GM18867 (cell line): ENCODE data around the gene IARS2.
A peak's percentile ranks its signal among the peaks of the same experiment; 100 is the strongest.
"Not testable (repeated sequence)": the region's sequence is repeated elsewhere in the genome, so short reads cannot be mapped to it uniquely, and the experiment has no call there.

ENCODE experiments used
- ATAC-seq: cut with Tn5 transposase; IDR thresholded peaks from one replicate; pipeline ENCODE4 v1.9.1; 2021; ENCODE audit warnings: mild to moderate bottlenecking, moderate library complexity; ENCODE audit not compliant: unreplicated experiment

The IARS2 gene

DNA sequence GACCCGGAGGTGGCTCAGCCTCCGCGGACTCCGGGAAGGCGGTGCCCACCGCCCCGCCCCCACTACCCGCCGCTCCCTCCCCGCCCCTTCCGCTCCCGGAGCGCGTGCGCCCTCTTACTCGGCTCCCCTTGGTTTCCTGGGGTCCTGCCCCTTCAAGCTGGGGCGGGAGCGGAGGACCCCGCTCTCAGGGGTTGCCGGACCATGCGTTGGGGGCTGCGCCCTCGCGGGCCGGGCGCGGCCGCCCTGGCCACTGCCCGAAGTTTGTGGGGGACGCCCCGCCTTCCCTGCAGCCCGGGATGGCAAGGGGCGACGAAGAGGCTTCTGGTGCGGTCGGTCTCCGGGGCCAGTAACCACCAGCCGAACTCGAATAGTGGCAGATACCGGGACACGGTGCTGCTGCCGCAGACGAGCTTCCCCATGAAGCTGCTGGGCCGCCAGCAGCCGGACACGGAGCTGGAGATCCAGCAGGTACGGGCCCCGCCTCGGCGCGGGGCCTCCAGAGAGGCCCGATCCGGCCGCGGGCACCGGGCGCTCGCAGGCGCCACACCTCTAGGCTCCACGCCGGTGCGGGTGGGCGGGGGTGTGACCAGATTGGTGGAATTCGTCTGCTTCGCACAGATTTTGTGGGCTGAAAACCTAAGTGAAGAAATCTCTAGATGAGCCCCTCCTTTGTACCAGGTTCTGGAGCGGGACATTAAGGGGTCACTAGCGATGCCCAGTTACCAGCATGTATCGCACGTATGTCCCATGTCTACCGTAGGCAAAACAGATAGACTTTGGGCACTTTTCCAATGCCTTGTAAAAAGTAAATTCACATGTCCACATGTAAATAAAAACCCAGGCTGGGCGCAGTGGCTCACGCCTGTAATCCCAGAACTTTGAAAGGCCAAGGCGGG lies at the start of gene IARS2:
IARS2 (plus strand) TSS at position 117 of the 896 bp plus-strand sequence; CDS start at position 202, 85 bp downstream.
- peak; percentile 62 for ATAC-seq

DNA sequence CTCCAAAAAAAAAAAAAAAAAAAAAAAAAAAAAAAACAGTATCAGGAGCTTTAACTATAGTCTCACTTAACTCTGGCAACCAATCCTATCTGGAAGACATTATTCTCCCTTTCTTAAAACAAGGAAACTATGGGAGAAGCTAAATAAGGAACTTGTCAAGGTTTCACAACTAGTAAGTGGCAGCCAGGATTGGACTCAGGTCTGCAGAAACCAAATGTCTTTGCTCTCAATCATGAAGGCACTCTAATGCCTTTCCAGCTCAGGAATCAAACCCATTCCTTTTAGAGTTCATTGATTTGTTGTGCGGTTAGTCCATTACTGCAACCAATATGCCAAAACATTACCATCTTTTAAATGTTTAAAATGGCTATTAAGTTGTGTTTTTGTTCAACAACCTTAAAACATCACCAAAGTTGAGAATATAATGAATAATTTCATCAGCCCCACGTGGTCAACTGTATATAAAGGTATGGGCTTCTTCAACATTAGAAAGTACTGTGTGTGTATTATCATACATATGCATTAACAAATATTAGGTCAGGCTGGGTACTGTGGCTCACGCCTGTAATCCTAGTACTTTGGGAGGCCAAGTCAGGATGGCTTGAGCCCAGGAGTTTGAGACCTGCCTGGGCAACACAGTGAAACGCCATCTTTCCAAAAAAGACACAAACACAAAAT lies 49.1 kb upstream of the IARS2 start:
- no peak for ATAC-seq

- ATAC-seq, result no peak
Observed at GRCh38 chr1:220045356-220046051, 48.4 kb upstream of the IARS2 start.

- peak; percentile 98 for ATAC-seq
Observed at GRCh38 chr1:220046052-220046930, 47.6 kb upstream of the IARS2 start, which contains the start of gene EPRS1. EPRS1 (minus strand) TSS chr1:220046505; CDS start chr1:220046388, 117 bp downstream.

DNA sequence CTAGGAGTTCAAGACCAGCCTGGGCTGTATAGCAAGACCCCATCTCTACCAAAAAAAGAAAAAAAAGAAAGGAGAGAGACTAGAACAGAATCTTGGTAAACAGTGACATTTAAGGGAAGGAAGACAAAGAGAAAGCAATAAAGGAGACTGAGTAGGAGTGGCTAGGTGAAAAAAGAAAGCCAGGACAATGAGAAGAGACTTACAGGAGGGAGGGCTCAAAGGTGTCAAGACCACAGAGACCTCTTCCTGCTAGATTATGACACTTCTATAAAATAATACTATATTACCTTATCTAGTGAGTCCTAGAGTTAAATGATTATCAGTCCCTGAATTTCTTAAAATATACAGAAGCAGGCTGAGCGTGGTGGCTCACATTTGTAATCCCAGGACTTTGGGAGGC lies 37.6 kb upstream of the IARS2 start:
- no peak for ATAC-seq

DNA sequence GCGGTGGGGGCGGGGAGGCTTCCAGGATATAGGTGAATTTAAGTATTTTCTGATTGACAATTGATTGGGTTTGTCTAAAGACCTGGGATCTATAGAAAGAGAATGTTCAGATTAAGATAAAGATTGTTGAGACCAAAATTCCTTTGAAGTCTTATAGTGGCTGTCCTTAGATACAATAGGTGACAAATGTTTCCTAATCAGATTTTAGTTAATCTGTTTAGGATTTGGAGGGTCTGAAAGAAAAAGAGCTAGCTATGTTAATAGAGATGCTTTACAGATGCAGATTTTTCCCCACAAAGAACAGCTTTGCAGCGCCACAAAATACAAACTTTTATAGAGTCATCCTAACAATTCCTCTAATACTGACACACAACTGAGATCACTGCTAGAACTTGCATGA lies 33.1 kb upstream of the IARS2 start:
- no peak for ATAC-seq

- ATAC-seq, result no peak
Observed at GRCh38 chr1:220062629-220063028, 31.3 kb upstream of the IARS2 start.

DNA sequence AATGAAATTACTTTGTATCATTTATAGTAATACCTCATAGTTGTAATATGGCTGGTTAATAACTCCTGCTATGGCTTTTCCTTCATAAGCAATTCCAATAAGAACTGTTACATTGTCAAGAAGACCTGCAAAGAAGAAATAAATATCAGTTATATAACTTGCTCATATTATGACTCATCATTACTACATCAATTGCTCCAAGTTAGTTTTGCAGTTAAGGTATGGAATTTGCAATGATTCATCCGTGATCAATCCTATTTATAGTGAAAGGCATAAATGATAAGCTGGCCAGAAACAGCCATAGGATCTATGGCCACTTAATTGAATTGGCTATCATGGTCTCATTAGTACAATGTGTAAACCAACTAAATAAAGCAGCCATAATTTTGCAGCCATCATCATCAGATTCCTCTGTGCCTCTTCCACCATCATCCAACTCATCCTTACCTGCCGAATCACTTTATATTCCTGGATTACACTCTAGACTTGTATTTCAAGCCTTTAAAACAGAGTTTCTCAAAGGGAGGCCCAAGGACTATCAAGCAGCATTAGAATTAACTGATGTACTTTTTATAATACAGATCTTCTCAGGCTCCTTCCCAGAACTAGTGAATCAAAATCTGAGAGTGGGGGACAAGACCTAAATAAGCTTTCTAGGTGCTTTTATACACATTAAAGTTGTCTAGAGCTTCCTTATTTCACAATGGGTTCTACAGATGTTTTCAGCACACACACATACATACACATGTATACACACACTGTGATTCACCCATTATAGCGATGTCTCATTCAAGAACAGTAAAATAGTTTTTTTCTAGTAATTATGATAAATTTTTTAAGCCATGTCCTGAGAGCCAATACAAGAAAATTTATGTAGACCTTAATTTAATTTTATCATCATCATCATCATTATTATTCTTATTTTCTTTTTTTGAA lies 26.4 kb upstream of the IARS2 start:
- ATAC-seq, result no peak

DNA sequence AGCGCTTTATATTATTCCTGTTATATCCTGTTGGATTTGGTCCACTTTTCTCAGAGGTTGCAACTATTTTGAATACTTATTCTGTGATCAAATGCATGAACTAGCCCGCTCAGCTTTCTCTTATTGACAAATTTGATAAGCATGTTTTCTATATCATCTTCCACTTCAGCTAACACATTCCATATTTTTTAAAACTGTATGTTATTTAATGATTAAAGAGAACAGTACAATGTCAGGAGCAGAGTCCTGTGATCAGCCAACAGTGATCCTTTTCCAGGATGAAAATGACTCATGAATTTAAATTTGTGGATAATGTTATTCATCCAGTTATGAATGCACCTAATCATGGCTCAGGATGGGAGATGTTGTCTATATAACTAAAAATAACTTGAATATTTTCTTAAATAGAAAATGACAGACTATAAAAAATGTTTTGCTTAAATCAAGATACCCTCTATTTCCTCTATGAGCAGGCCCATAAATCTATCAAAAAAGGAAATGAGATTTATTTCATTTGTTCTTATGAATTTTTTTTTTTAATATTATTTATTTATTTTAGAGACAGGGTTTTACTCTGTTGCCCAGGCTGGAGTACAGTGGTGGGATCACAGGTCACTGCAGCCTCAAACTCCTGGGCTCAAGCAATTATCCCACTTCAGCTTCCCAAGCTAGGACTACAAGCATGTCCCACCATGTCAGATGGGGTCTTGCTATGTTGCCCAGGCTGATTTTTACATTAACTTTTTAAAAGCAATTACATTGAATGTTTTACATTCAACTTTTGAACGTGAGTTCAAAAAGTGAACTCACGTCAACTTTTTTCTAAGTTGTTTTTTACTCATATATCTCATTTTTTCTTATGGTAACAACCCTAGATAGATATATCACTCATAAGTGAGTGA lies 16.8 kb upstream of the IARS2 start:
- no peak for ATAC-seq

- no peak for ATAC-seq
Observed at GRCh38 chr1:220077887-220078286, 16.0 kb upstream of the IARS2 start.

GRCh38 chr1:220084460-220084859 lies 9.5 kb upstream of the IARS2 start:
- ATAC-seq, result no peak

DNA sequence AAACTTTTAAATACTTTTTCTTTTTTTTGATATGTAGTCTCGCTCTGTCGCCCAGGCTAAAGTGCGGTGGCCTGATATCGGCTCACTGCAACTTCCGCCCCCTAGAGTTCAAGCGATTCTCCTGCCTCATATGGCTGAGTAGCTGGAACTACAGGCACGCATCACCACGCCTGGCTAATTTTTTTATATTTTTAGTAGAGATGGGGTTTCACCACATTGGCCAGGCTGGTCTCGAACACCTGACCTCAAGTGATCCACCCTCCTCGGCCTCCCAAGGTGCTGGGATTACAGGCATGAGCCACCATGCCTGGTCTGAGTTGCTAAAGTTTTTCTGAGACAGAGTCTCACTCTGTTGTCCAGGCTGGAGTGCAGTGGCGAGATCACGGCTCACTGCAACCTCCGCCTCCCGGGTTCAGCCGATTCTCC lies 7.7 kb upstream of the IARS2 start:
- peak; percentile 54 for ATAC-seq

- ATAC-seq, result peak; percentile 49
Observed at GRCh38 chr1:220089650-220090556, 4.0 kb upstream of the IARS2 start, which contains the start of gene BPNT1. BPNT1 (minus strand) TSS chr1:220089788; CDS start chr1:220079846, 9,942 bp downstream.

GRCh38 chr1:220092694-220093093 lies 1.2 kb upstream of the IARS2 start:
- no peak for ATAC-seq

DNA sequence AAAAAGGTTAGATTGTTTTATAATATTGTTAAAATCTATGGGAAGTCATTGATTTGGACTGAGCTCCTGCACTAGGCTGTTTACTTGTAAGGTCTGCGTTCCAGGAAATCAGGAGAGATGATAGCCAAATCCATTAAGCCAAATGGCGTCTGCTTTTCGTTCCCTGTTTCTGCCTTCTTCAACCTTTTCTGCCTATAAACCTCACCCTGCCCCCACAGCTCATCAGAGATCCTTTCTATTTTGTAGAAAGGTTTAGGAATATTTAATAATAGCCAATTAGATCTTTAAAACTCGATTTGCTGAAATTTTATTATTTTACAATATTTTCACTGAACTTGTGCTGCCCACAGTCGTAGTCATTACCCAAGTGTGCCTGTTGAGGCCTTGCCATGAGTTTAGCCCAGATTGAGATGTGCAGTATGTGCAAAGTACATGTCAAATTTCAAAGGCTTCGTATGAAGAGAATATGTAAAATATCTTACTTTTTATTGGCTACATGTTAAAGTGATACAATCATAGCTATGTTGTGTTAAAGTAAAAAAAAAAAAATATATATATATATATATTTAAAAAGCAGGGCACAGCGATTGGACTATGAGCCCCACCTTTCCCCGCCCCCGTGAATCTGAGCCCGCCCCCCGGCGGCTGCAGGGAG lies 444 bp upstream of the IARS2 start:
- peak; percentile 5 for ATAC-seq

DNA sequence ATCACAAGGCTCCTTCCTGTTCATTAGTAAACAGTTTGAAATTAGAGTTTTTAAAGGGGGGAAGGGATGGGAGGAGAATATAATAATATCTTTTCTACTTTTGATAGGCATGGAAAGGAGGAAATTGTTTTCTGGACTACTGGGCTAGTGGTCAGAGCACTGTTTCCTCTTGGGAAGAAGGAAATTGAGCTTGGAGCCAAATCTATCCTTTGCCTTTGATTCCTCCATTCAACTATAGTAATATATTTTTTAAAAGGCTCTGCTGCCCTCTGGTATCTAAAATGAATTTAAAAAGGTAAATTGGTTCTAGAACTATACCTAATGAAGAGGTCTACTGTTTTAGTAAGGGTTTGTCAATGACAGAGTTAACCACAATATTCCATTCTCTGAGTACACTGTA lies 5.9 kb downstream of the IARS2 start:
- no peak for ATAC-seq

GRCh38 chr1:220110473-220110872 lies 16.5 kb downstream of the IARS2 start:
- ATAC-seq, result not testable (repeated sequence)
